Tibial nerve (tissue), 4 donors: ENCODE results near the gene GAB3. TPM values are rescaled to one million over a fixed set of nuclear protein-coding genes. Genes with fewer than 3 reads are reported as not detected.

Experiments used
- DNase-seq, 2 donors: peaks; one replicate each; pipeline ENCODE4 v3.0.0-alpha.2; 2019; ENCODE audit warnings: low spot score in 2 of 2
- H3K27ac ChIP-seq, 4 donors: fragments of 200-600 bp; sonication (generic) in 3 of 4; one replicate each; pipeline ENCODE4 v1.5.1; 2017 to 2019; ENCODE audit warnings: mild to moderate bottlenecking in 1 of 4
- H3K27me3 ChIP-seq, 2 donors: fragments of 200-600 bp; sonication (generic) in 1 of 2; one replicate each; pipeline versions ENCODE4 v1.5.1 to v1.6.0; 2017 to 2019
- H3K36me3 ChIP-seq, 3 donors: fragments of 200-600 bp; sonication (generic); one replicate each; pipeline ENCODE4 v1.5.1; 2018 to 2019
- H3K4me1 ChIP-seq, 4 donors: fragments of 200-600 bp; sonication (generic) in 3 of 4; one replicate each; pipeline ENCODE4 v1.5.1; 2017 to 2019
- H3K4me3 ChIP-seq, 4 donors: fragments of 200-600 bp; sonication (generic) in 3 of 4; one replicate each; pipeline ENCODE4 v1.5.1; 2017 to 2019; ENCODE audit warnings: mild to moderate bottlenecking in 1 of 4, moderate library complexity in 1 of 4
- H3K9me3 ChIP-seq, 4 donors: fragments of 200-600 bp; sonication (generic) in 3 of 4; one replicate each; pipeline ENCODE4 v1.5.1; 2017 to 2019
- CTCF ChIP-seq, 5 experiments: fragments of 200-600 bp in 3 of 5; fragments of 450-650 bp in 2 of 5; sonication (generic) in 3 of 5; IDR thresholded peaks; one replicate each; pipeline ENCODE4 v1.5.1; 2016 to 2019; ENCODE audit warnings: antibody characterized with exemption in 5 of 5, mild to moderate bottlenecking in 3 of 5, moderate library complexity in 2 of 5
- EP300 ChIP-seq, 2 donors: sonication (generic); formaldehyde crosslinking; IDR thresholded peaks; one replicate each; pipeline ENCODE4 v1.6.1; 2017; ENCODE audit warnings: antibody characterized with exemption in 2 of 2, mild to moderate bottlenecking in 1 of 2
- POLR2A ChIP-seq, 2 donors: fragments of 450-650 bp; IDR thresholded peaks; one replicate each; pipeline ENCODE4 v1.6.1; 2017; ENCODE audit warnings: antibody characterized with exemption in 2 of 2, mild to moderate bottlenecking in 2 of 2, moderate library complexity in 2 of 2
- WGBS, 2 donors: methylation state at CpG; one replicate each; pipeline ENCODE4 v1.1.5; 2018; 5-methylcytosine and 5-hydroxymethylcytosine counted together
- total RNA-seq, 4 donors: library from RNA; depleted of rRNA; stranded (reverse); fragments of >200 nt; gene quantifications; one replicate each; pipeline ENCODE4 v1.1.0, GENCODE V29; 2016

The GAB3 gene
- total RNA-seq, 4 donors from 2014 or later = 5.1 to 7.5 (median 5.8) TPM

- TF ChIP-seq POLR2A (IDR thresholded peaks at IDR 0.05) = no peak
- TF ChIP-seq CTCF (IDR thresholded peaks at IDR 0.05) = no peak
- TF ChIP-seq EP300 (IDR thresholded peaks at IDR 0.05) = no peak
- 81 to 86% methylated on average over 7 of the region's 7 CpGs for WGBS, 2 donors
- Histone ChIP-seq H3K4me1 (no peaks in the 10 kb centered on the region), H3K27ac (no peak overlapping the region), H3K36me3 (no peaks in the 10 kb centered on the region), H3K27me3 (no peaks in the 10 kb centered on the region), H3K4me3 (no peak overlapping the region), H3K9me3 (no peaks in the 10 kb centered on the region)
- DNase-seq = no peak
These were observed 42.4 kb upstream of the GAB3 start for GRCh38 chrX:154793084-154793795.

- H3K27me3 ChIP-seq = no peaks in the 10 kb centered on the region
- no peak overlapping the region for H3K27ac ChIP-seq
- 87 to 88% methylated on average over 7 to 8 of the region's 8 CpGs for WGBS, 2 donors
- no peaks in the 10 kb centered on the region for H3K9me3 ChIP-seq
- no peaks in the 10 kb centered on the region for H3K36me3 ChIP-seq
- no peak for DNase-seq
- no peaks in the 10 kb centered on the region for H3K4me1 ChIP-seq
- TF ChIP-seq CTCF (IDR thresholded peaks at IDR 0.05) (no peak), POLR2A (IDR thresholded peaks at IDR 0.05) (no peak), EP300 (IDR thresholded peaks at IDR 0.05) (no peak)
- no peak overlapping the region for H3K4me3 ChIP-seq
These were observed 41.1 kb upstream of the GAB3 start for GRCh38 chrX:154791939-154792338.

GRCh38 chrX:154791467-154791866 lies 40.6 kb upstream of the GAB3 start:
- DNase-seq = no peak
- no peak overlapping the region for H3K4me3 ChIP-seq
- no peak overlapping the region for H3K27ac ChIP-seq
- no peaks in the 10 kb centered on the region for H3K36me3 ChIP-seq
- no peaks in the 10 kb centered on the region for H3K4me1 ChIP-seq
- WGBS, 2 donors = 75 to 93% methylated on average over 4 of the region's 4 CpGs
- H3K27me3 ChIP-seq = no peaks in the 10 kb centered on the region
- no peaks in the 10 kb centered on the region for H3K9me3 ChIP-seq
- TF ChIP-seq CTCF (IDR thresholded peaks at IDR 0.05) = no peak
- TF ChIP-seq POLR2A (IDR thresholded peaks at IDR 0.05) = no peak
- no peak for TF ChIP-seq EP300 (IDR thresholded peaks at IDR 0.05)

GRCh38 chrX:154785716-154786115 lies 34.8 kb upstream of the GAB3 start:
- 69 to 78% methylated on average over 3 to 6 of the region's 6 CpGs for WGBS, 2 donors
- no peaks in the 10 kb centered on the region for H3K36me3 ChIP-seq
- H3K27ac ChIP-seq = no peak overlapping the region
- no peaks in the 10 kb centered on the region for H3K27me3 ChIP-seq
- no peak overlapping the region for H3K4me3 ChIP-seq
- TF ChIP-seq CTCF (IDR thresholded peaks at IDR 0.05) (no peak), EP300 (IDR thresholded peaks at IDR 0.05) (no peak), POLR2A (IDR thresholded peaks at IDR 0.05) (no peak)
- H3K4me1 ChIP-seq = no peaks in the 10 kb centered on the region
- no peaks in the 10 kb centered on the region for H3K9me3 ChIP-seq
- no peak for DNase-seq

- no peaks in the 10 kb centered on the region for H3K4me1 ChIP-seq
- no peaks in the 10 kb centered on the region for H3K36me3 ChIP-seq
- H3K27me3 ChIP-seq = no peaks in the 10 kb centered on the region
- no peaks in the 10 kb centered on the region for H3K9me3 ChIP-seq
- DNase-seq = no peak
- no peak for TF ChIP-seq CTCF (IDR thresholded peaks at IDR 0.05)
- TF ChIP-seq POLR2A (IDR thresholded peaks at IDR 0.05) = no peak
- no peak for TF ChIP-seq EP300 (IDR thresholded peaks at IDR 0.05)
- H3K27ac ChIP-seq = no peak overlapping the region
- 76 to 81% methylated on average over 13 of the region's 13 CpGs for WGBS, 2 donors
- H3K4me3 ChIP-seq = no peak overlapping the region
These were observed 33.5 kb upstream of the GAB3 start for GRCh38 chrX:154784149-154784995.
